WTC11 (cell line): ENCODE measurements around the gene BRMS1L. TPM values are rescaled to one million over a fixed set of nuclear protein-coding genes. Genes with fewer than 3 reads are reported as not detected.
"Not testable (repeated sequence)": the region's sequence is repeated elsewhere in the genome, so short reads cannot be mapped to it uniquely, and the experiment has no call there.

Experiments used
- ATAC-seq: fragments of 200-7000 bp; cut with Tn5 transposase; 2 replicates; pipeline ENCODE4 v1.10.0; 2021; ENCODE audit warnings: mild to moderate bottlenecking, moderate library complexity
- CTCF ChIA-PET: fragments of 300-600 bp; sonication (Branson Sonifier 250); formaldehyde crosslinking; loops from one replicate; lab custom pipeline; 2021; ENCODE audit warnings: antibody characterized with exemption; lab: Charles Lee
- POLR2A ChIA-PET: fragments of 350-600 bp; sonication (Branson Sonifier 250); formaldehyde crosslinking; loops from one replicate; lab custom pipeline; 2021; ENCODE audit warnings: antibody characterized with exemption; lab: Charles Lee
- DNase-seq: peaks from one replicate; pipeline ENCODE4 v3.0.0; 2021; ENCODE audit warnings: low spot score
- H3K27ac Mint-ChIP-seq: 2 replicates; pipeline ENCODE4 v1.8.0; 2021; ENCODE audit warnings: mixed read lengths
- H3K27me3 Mint-ChIP-seq: 2 replicates; pipeline ENCODE4 v1.8.0; 2021; ENCODE audit warnings: low read depth, mild to moderate bottlenecking, moderate library complexity, mixed read lengths
- H3K36me3 Mint-ChIP-seq: 2 replicates; pipeline ENCODE4 v1.8.0; 2021; ENCODE audit warnings: mixed read lengths
- H3K4me1 Mint-ChIP-seq: 2 replicates; pipeline ENCODE4 v1.8.0; 2022; ENCODE audit warnings: mixed read lengths
- H3K4me3 Mint-ChIP-seq: 2 replicates; pipeline ENCODE4 v1.8.0; 2021; ENCODE audit warnings: mild to moderate bottlenecking, moderate library complexity, mixed read lengths
- H3K9me3 Mint-ChIP-seq: 2 replicates; pipeline ENCODE4 v1.8.0; 2021; ENCODE audit warnings: mixed read lengths
- CDX4 ChIP-seq: fragments of 250-450 bp; sonication (Bioruptor Pico); IDR thresholded peaks from 2 replicates; pipeline ENCODE4 v1.9.0; 2021; ENCODE audit warnings: moderate library complexity, mild to moderate bottlenecking, inconsistent platforms, borderline replicate concordance
- ERG ChIP-seq: fragments of 250-450 bp; sonication (Bioruptor Pico); IDR thresholded peaks from 2 replicates; pipeline ENCODE4 v1.8.0; 2021; ENCODE audit warnings: mild to moderate bottlenecking
- FOXP1 ChIP-seq: sonication (generic); formaldehyde crosslinking; IDR thresholded peaks from 2 replicates; pipeline ENCODE4 v1.8.0; 2022; ENCODE audit warnings: missing genetic modification reagents, mild to moderate bottlenecking, moderate library complexity, borderline replicate concordance
- GABPB1 ChIP-seq: sonication (generic); formaldehyde crosslinking; IDR thresholded peaks from 2 replicates; pipeline ENCODE4 v1.8.1; 2023; ENCODE audit warnings: mild to moderate bottlenecking, missing genetic modification reagents
- GTF2I ChIP-seq: fragments of 250-450 bp; sonication (Bioruptor Pico); conservative IDR thresholded peaks from 2 replicates; pipeline ENCODE4 v1.4.0; 2021; ENCODE audit warnings: mild to moderate bottlenecking
- IRF2 ChIP-seq: sonication (generic); formaldehyde crosslinking; IDR thresholded peaks from 2 replicates; pipeline ENCODE4 v1.8.0; 2022; ENCODE audit warnings: low read depth, missing genetic modification reagents, borderline replicate concordance
- JAZF1 ChIP-seq: fragments of 250-450 bp; sonication (Bioruptor Pico); IDR thresholded peaks from 2 replicates; pipeline ENCODE4 v1.9.0; 2021; ENCODE audit warnings: moderate library complexity, mild to moderate bottlenecking, inconsistent platforms
- NR3C1 ChIP-seq: sonication (generic); formaldehyde crosslinking; conservative IDR thresholded peaks from 2 replicates; pipeline ENCODE4 v1.8.1; 2023; ENCODE audit warnings: low read depth, mild to moderate bottlenecking, missing genetic modification reagents
- TEAD4 ChIP-seq: sonication (generic); formaldehyde crosslinking; IDR thresholded peaks from 2 replicates; pipeline ENCODE4 v1.8.0; 2022; ENCODE audit warnings: mild to moderate bottlenecking, missing genetic modification reagents
- USF1 ChIP-seq: sonication (generic); formaldehyde crosslinking; IDR thresholded peaks from 2 replicates; pipeline ENCODE4 v1.8.0; 2022; ENCODE audit warnings: mild to moderate bottlenecking, missing genetic modification reagents
- ZBTB43 ChIP-seq: sonication (generic); formaldehyde crosslinking; IDR thresholded peaks from 2 replicates; pipeline ENCODE4 v1.8.1; 2023; ENCODE audit warnings: mild to moderate bottlenecking, missing genetic modification reagents
- ZNF219 ChIP-seq: sonication (generic); formaldehyde crosslinking; IDR thresholded peaks from 2 replicates; pipeline ENCODE4 v1.8.0; 2023; ENCODE audit warnings: missing genetic modification reagents, mild to moderate bottlenecking, borderline replicate concordance
- ZNF232 ChIP-seq: sonication (generic); formaldehyde crosslinking; IDR thresholded peaks from 2 replicates; pipeline ENCODE4 v1.8.0; 2022; ENCODE audit warnings: mild to moderate bottlenecking, missing genetic modification reagents
- ZNF416 ChIP-seq: fragments of 250-450 bp; sonication (Bioruptor Pico); IDR thresholded peaks from 2 replicates; pipeline ENCODE4 v1.9.0; 2021; ENCODE audit warnings: mild to moderate bottlenecking, inconsistent platforms
- ZSCAN18 ChIP-seq: fragments of 250-450 bp; sonication (Bioruptor Pico); IDR thresholded peaks from 2 replicates; pipeline ENCODE4 v2.1.2; 2022; ENCODE audit warnings: mild to moderate bottlenecking, moderate library complexity
- total RNA-seq: library from RNA; stranded (reverse); gene quantifications from 3 replicates; pipeline ENCODE4 v1.2.3, GENCODE V29; 2021

Gene BRMS1L
- total RNA-seq, 1 experiment from 2014 or later = 12.1 TPM

GRCh38 chr14:35829449-35829848 is 3.3 kb downstream of the BRMS1L start (continued):
- TF ChIP-seq ZNF232 (no peak), GABPB1 (CRISPR knock-in tag) (no peak), CDX4 (CRISPR knock-in tag) (no peak)

- ATAC-seq = no peak
- DNase-seq = no peak
- TF ChIP-seq TEAD4 (no peak), IRF2 (CRISPR knock-in tag) (no peak), USF1 (CRISPR knock-in tag) (no peak), GTF2I (CRISPR knock-in tag) (no peak), ZSCAN18 (CRISPR knock-in tag) (no peak), ZBTB43 (CRISPR knock-in tag) (no peak), ZNF416 (no peak), FOXP1 (CRISPR knock-in tag) (no peak), ERG (CRISPR knock-in tag) (no peak), ZNF219 (no peak), JAZF1 (CRISPR knock-in tag) (no peak), NR3C1 (CRISPR knock-in tag) (no peak)
- CTCF ChIA-PET = interaction anchor here (0.5 kb wide), 1 partner anchor 660 kb away, joined by 3 read pairs; no protein-coding TSS in a partner anchor
- Mint-ChIP-seq H3K36me3 (peaks cover 56% of the 10 kb centered on the region), H3K4me1 (no peaks in the 10 kb centered on the region), H3K27ac (no peak overlapping the region), H3K4me3 (no peak overlapping the region), H3K9me3 (peaks cover 10% of the 10 kb centered on the region; the same call in 1 of the 2 replicates), H3K27me3 (no peaks in the 10 kb centered on the region)
- POLR2A ChIA-PET = no interaction called here
Observed at GRCh38 chr14:35835208-35835982, 9.3 kb downstream of the BRMS1L start.

- peaks cover 33% of the 10 kb centered on the region for H3K9me3 Mint-ChIP-seq
- POLR2A ChIA-PET, DNase-seq, H3K27me3 Mint-ChIP-seq, H3K27ac Mint-ChIP-seq, H3K4me1 Mint-ChIP-seq, ATAC-seq, H3K4me3 Mint-ChIP-seq: not testable (repeated sequence)
- peaks cover 77% of the 10 kb centered on the region for H3K36me3 Mint-ChIP-seq
- CTCF ChIA-PET = interaction anchor here (1.5 kb wide), 1 partner anchor 27 kb away, joined by 5 read pairs; no protein-coding TSS in a partner anchor
Observed at GRCh38 chr14:35841704-35842103, 15.6 kb downstream of the BRMS1L start.

GRCh38 chr14:35842245-35842644 is 16.1 kb downstream of the BRMS1L start:
- ATAC-seq, H3K4me1 Mint-ChIP-seq, H3K27ac Mint-ChIP-seq, H3K4me3 Mint-ChIP-seq, H3K27me3 Mint-ChIP-seq, POLR2A ChIA-PET, DNase-seq: not testable (repeated sequence)
- Mint-ChIP-seq H3K36me3 (peaks cover 73% of the 10 kb centered on the region), H3K9me3 (peaks cover 33% of the 10 kb centered on the region)
- CTCF ChIA-PET = interaction anchor here (1.5 kb wide), 1 partner anchor 28 kb away, joined by 5 read pairs; no protein-coding TSS in a partner anchor
